Testis (tissue), 3 donors: Measurements from ENCODE around the gene DNAI1. TPM values are rescaled to one million over a fixed set of nuclear protein-coding genes. Genes with fewer than 3 reads are reported as not detected.
"Not testable (repeated sequence)": the region's sequence is repeated elsewhere in the genome, so short reads cannot be mapped to it uniquely, and the experiment has no call there.

ENCODE experiments used
- DNase-seq: peaks from one replicate; pipeline ENCODE4 v3.0.0-alpha.2; 2019
- H3K27ac ChIP-seq, 2 donors: fragments of 200-600 bp; sonication (generic); one replicate each; pipeline ENCODE4 v1.5.1; 2019
- H3K27me3 ChIP-seq: fragments of 200-600 bp; sonication (generic); one replicate; pipeline ENCODE4 v1.5.1; 2019
- H3K36me3 ChIP-seq: fragments of 200-600 bp; sonication (generic); one replicate; pipeline ENCODE4 v1.5.1; 2017; ENCODE audit warnings: low read depth; ENCODE audit errors: missing control alignments
- H3K4me1 ChIP-seq: fragments of 200-600 bp; sonication (generic); one replicate; pipeline ENCODE4 v1.5.1; 2019
- H3K4me3 ChIP-seq, 2 donors: fragments of 200-600 bp; sonication (generic); one replicate each; pipeline ENCODE4 v1.5.1; 2017 to 2019
- H3K9me3 ChIP-seq: fragments of 200-600 bp; sonication (generic); one replicate; pipeline ENCODE4 v1.5.1; 2017
- POLR2A ChIP-seq: fragments of 450-650 bp; IDR thresholded peaks from one replicate; pipeline ENCODE4 v1.6.1; 2017; ENCODE audit warnings: antibody characterized with exemption, mild to moderate bottlenecking, moderate library complexity
- WGBS, 2 donors: methylation state at CpG; one replicate each; pipeline ENCODE4 v1.1.5; 2018; 5-methylcytosine and 5-hydroxymethylcytosine counted together
- intact Hi-C: fragments of 100-400 bp; cut with DNase I; formaldehyde crosslinking; loops from one replicate; pipeline ENCODE4 v1.15.1; 2023; ENCODE audit warnings: low total_unique reads
- polyA plus RNA-seq: library from polyadenylated mRNA; stranded (reverse); fragments of 350-450 nt; fragmentation: Illumina TruSeq; extraction: RNeasy Lipid Tissue Mini Kit (QIAGEN cat#74804); gene quantifications from one replicate; pipeline ENCODE4 v1.2.3, GENCODE V29; 2014; ENCODE audit warnings: low read depth, low replicate concordance; ENCODE audit not compliant: insufficient read depth
- total RNA-seq, 2 donors: library from RNA; depleted of rRNA; stranded (reverse); fragments of >200 nt; gene quantifications; one replicate each; pipeline ENCODE4 v1.2.3, GENCODE V29; 2016
- TF ChIP-seq, protein P1 (sequence below), 3 experiments: fragments of 450-650 bp in 2 of 3; fragments of 200-600 bp in 1 of 3; sonication (generic) in 1 of 3; IDR thresholded peaks; one replicate each; pipeline ENCODE4 v1.5.1; 2016 to 2019; ENCODE audit warnings: antibody characterized with exemption in 3 of 3, mild to moderate bottlenecking in 2 of 3, moderate library complexity in 1 of 3

DNAI1 gene
- total and polyA plus RNA-seq, 3 donors from 2014 or later, result 22.7 to 109 (median 36.7) TPM

DNA sequence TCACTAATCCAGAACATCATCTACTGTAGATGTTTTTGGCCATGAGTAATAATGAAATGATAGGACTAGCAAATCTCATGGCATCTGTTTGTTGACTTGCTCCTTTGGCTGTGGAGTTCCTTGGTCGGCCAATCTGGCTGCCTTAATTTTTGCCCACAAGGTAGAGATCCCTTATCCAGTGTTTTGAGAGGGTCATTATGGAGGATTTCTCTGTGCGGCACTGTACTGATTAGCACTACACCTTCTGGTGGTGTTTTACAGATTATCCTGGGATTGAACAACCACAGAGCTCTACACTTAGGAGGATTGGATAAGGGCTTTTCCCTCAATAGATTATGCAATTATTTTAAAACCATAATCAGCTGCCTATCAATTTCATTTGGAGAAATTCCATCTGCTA, 67.4 kb downstream of the DNAI1 start:
- DNase-seq, result no peak
- TF ChIP-seq, protein P1, sequence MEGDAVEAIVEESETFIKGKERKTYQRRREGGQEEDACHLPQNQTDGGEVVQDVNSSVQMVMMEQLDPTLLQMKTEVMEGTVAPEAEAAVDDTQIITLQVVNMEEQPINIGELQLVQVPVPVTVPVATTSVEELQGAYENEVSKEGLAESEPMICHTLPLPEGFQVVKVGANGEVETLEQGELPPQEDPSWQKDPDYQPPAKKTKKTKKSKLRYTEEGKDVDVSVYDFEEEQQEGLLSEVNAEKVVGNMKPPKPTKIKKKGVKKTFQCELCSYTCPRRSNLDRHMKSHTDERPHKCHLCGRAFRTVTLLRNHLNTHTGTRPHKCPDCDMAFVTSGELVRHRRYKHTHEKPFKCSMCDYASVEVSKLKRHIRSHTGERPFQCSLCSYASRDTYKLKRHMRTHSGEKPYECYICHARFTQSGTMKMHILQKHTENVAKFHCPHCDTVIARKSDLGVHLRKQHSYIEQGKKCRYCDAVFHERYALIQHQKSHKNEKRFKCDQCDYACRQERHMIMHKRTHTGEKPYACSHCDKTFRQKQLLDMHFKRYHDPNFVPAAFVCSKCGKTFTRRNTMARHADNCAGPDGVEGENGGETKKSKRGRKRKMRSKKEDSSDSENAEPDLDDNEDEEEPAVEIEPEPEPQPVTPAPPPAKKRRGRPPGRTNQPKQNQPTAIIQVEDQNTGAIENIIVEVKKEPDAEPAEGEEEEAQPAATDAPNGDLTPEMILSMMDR (IDR thresholded peaks at IDR 0.05), result no peak
- TF ChIP-seq POLR2A, result no peak
- Histone ChIP-seq H3K27ac (no peak overlapping the region), H3K27me3 (no peaks in the 10 kb centered on the region), H3K4me3 (no peak overlapping the region), H3K4me1 (no peaks in the 10 kb centered on the region), H3K9me3 (no peaks in the 10 kb centered on the region), H3K36me3 (no peaks in the 10 kb centered on the region)
- WGBS, 2 donors, result 77 to 85% methylated on average over 2 of the region's 2 CpGs
- intact Hi-C loops, result no loop called here

DNA sequence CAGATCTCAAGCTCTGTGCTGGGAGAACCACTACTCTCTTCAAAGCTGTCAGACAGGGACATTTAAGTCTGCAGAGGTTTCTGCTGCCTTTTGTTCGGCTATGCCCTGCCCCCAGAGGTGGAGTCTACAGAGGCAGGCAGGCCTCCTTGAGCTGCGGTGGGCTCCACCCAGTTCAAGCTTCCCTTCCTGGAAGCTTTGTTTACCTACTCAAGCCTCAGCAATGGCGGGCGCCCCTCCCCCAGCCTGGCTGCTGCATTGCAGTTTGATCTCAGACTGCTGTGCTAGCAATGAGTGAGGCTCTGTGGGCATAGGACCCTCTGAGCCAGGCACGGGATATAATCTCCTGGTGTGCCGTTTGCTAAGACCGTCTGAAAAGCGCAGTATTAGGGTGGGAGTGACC, 73.4 kb downstream of the DNAI1 start:
- H3K27me3 ChIP-seq, H3K36me3 ChIP-seq, H3K9me3 ChIP-seq, H3K27ac ChIP-seq, H3K4me1 ChIP-seq, H3K4me3 ChIP-seq, intact Hi-C loops: not testable (repeated sequence)
- WGBS, 2 donors, result 91 to 98% methylated on average over 5 to 7 of the region's 8 CpGs
- DNase-seq, result peak; percentile 13

DNA sequence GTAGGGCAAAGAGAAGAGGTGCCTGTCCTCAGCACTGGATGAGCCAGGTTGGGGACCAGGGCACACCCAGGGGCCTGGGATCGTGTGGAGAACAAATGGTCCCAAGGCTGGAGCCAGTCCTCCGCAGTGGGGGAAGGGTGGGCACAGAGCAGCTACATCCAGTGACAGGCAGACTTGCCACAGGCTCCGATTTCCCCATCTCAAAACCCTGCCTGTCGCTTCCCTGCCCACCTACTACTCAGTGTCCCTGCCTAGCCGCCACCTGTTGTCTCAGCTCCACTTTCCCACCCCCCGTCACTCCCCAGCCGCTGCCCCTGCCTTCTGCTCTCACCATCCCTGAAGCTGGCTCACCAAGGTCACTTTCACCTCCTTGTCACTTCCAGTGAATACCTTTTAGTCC, 78.1 kb downstream of the DNAI1 start:
- no peaks in the 10 kb centered on the region for H3K4me1 ChIP-seq
- no peak overlapping the region for H3K27ac ChIP-seq
- H3K9me3 ChIP-seq, result no peaks in the 10 kb centered on the region
- no peaks in the 10 kb centered on the region for H3K27me3 ChIP-seq
- no peak overlapping the region for H3K4me3 ChIP-seq
- DNase-seq, result peak; percentile 13
- H3K36me3 ChIP-seq, result no peaks in the 10 kb centered on the region
- no peak for TF ChIP-seq POLR2A
- TF ChIP-seq, protein P1 (IDR thresholded peaks at IDR 0.05), result no peak
- intact Hi-C loops, result no loop called here
- 65 to 68% methylated on average over 7 of the region's 7 CpGs for WGBS, 2 donors

DNA sequence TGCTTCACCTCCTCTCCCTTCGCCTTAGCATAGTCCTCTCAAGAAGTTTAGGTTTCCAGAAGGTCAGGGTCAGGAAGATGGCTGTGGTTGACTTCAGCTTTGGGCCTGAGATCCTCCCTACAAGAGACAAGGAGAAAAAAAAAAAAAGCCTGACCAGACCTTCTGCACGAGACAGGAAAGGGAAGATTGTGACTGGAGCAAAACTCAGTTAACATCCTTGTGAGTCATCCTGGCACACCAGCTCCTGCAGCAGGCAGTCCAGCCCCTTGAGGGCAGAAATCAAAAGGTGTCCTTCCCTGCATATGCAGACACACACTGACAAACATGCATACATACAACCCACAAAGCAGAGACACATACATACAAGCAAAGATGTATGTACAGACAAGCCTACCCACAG, 82.2 kb downstream of the DNAI1 start:
- no peak overlapping the region for H3K4me3 ChIP-seq
- H3K9me3 ChIP-seq, result no peaks in the 10 kb centered on the region
- WGBS, 2 donors, result 67 to 86% methylated on average over 2 of the region's 2 CpGs
- no peak for TF ChIP-seq POLR2A
- TF ChIP-seq, protein P1 (IDR thresholded peaks at IDR 0.05), result no peak
- H3K27me3 ChIP-seq, result no peaks in the 10 kb centered on the region
- no peak for DNase-seq
- H3K27ac ChIP-seq, result no peak overlapping the region
- no peaks in the 10 kb centered on the region for H3K36me3 ChIP-seq
- intact Hi-C loops, result no loop called here
- H3K4me1 ChIP-seq, result no peaks in the 10 kb centered on the region

DNA sequence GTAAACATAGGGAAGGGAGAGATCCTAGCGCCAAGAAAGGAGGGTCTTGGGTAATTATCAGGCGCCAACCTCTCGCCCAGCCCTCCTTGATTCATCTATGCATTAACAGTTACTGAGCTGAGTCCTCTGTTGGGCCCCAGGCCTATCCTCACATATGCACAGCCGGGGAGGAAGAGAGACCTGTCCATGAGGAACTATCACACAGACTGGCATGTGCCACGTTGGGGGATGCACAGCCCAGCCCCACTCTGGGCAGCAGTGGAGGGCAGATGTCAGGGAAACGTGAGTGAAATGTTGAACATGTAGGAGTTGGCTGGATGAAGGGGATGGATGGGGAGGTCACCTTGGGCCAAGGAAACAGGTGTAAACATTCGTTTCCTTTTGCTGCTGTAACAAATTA, 82.9 kb downstream of the DNAI1 start:
- H3K4me3 ChIP-seq, result no peak overlapping the region
- TF ChIP-seq, protein P1 (IDR thresholded peaks at IDR 0.05), result no peak
- TF ChIP-seq POLR2A, result no peak
- WGBS, 2 donors, result 84 to 86% methylated on average over 7 of the region's 7 CpGs
- no peaks in the 10 kb centered on the region for H3K36me3 ChIP-seq
- no peak for DNase-seq
- no peaks in the 10 kb centered on the region for H3K9me3 ChIP-seq
- intact Hi-C loops, result no loop called here
- H3K27ac ChIP-seq, result no peak overlapping the region
- H3K27me3 ChIP-seq, result no peaks in the 10 kb centered on the region
- H3K4me1 ChIP-seq, result no peaks in the 10 kb centered on the region
